ENCODE results near the gene SRPRB. TPM values are rescaled to one million over a fixed set of nuclear protein-coding genes. Genes with fewer than 3 reads are reported as not detected.
"Not testable (repeated sequence)": the region's sequence is repeated elsewhere in the genome, so short reads cannot be mapped to it uniquely, and the experiment has no call there.

Gene SRPRB
- polyA plus RNA-seq, 3 donors: 54.0 to 67.3 (median 60.6) TPM

DNA sequence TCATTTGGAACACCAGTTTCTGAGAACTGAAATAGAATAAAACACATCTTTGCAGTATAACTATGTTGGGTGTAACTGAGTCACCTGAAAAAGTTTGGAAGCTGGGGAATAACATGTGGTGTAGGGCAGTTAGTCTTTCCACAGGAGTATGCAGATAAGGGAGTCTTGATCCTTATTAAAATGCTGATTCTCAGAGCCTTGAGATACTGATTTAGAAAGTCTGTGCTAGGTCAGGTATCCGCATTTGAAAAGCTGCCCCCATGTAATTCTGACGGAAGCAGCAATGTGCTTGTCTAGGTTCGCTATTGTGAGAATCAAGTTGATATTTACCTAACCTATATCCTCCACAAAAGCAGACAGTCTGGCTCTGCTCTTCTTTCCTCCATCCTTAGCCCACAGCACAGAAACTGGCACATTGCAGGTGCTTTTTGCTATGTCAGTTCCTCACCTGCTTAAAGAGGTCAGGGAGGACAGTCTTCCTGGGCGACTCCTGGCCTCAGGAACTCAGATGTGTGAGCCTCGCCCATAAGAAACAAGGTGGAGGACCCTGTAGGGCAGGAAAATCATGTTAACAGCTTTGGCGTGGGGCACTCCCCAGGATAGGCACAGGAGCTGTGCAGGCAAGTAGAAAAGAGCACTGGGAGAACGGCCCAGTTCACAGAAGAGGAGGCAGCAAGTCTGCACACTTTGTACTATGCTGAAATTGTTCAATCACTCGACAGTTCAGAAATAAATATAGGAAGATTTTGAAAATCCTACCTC is 27.6 kb upstream of the SRPRB start:
- DNase-seq (ENCODE audit: low read depth in 3 of 3, low spot score in 2 of 3): no peak

DNA sequence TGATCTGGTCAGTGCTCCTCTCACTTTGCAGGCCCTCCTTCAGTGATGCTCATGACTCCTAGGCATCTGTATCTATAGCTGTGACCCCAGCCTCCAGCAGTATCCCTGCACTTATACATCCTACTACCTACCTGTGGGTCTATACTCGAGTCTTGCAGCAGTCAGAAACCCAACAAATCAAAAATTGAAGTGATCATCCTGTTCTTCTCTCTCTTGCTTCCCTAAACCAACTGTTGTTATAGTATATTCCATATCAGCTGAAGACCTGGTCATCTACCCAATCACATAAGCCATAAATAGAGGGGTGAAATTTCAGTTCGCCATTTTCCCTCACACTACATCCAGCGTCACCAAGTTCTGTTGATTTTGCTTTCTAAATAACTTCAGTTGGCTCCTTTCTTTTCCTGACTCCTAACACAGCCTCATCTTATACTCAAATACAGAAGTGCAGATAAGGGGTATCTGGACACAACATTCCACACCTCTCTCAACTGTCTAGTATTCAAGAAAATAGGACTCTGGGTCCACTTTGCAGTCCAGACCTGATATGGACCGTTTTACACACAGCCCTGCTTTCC is 25.9 kb upstream of the SRPRB start:
- DNase-seq (ENCODE audit: low read depth in 3 of 3, low spot score in 2 of 3): no peak

DNA sequence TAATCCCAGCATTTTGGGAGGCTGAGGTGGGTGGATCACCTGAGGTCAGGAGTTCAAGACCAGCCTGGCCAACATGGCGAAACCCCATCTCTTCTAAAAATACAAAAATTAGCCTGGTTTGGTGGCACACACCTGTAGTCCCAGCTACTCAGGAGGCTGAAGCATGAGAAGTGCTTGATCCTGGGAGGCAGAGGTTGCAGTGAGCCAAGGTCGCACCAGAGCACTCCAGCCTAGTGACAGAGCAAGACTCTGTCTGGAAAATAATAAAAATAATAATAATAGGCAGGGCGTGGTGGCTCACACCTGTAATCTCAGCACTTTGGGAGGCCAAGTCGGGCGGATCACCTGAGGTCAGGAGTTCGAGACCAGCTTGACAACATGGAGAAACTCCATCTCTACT is 24.9 kb upstream of the SRPRB start:
- not testable (repeated sequence) for DNase-seq (ENCODE audit: low read depth in 3 of 3, low spot score in 2 of 3)

DNA sequence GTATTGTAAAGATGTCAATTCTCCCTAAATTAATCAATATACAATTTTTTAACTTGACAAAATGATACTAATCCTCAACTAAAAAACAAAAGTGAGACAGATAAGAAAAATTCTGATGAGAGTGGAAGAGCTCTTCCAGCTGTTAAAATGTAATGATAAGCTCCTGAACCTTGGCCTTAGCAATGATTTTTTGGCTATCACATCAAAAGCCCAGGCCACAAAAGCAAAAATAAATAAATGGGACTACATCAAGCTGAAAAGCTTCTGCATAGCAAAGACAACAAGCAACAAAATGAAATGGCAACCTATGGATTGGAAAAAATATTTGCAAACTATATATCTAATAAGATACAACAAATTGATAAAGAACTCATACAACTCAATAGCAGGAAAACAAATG is 24.0 kb upstream of the SRPRB start:
- no peak for DNase-seq (ENCODE audit: low read depth in 3 of 3, low spot score in 2 of 3)

DNA sequence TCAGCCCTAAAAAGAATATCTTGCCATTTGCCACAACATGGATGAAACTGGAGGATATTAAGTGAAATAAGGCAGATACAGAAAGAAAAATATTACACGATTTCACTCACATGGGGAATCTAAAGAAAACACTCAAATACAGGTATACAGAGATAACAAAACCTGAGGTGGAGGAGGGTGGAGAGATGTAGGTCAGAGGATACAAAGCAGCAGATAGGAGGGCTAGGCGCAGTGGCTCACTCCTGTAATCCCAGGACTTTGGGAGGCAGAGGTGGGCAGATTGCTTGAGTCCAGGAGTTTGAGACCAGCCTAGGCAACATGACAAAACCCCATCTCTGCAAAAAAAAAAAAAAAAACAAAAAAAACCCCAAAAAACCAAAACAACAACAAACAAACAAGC is 23.2 kb upstream of the SRPRB start:
- no peak for DNase-seq (ENCODE audit: low read depth in 3 of 3, low spot score in 2 of 3)

DNA sequence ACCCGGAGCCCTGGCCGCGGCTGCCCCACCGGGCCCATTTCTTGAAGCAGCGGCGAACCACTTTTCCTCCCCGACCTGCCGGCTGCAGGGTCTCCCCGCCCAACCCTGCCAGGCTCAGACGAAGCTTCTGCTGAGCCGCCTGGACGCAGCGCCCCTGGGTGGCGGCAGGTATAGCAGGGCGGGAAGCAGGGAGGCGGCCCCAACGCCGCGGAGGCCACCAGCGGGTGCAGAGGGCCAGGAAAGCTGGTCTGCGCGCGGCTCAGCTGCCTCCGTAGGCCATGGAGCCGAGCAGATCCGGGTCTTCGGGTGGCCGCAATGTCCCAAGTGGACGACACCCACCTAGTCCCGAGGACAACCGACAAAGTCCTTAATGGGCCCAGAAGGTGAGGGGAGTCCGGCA is 21.9 kb upstream of the SRPRB start:
- DNase-seq (ENCODE audit: low read depth in 3 of 3, low spot score in 2 of 3): no peak

DNA sequence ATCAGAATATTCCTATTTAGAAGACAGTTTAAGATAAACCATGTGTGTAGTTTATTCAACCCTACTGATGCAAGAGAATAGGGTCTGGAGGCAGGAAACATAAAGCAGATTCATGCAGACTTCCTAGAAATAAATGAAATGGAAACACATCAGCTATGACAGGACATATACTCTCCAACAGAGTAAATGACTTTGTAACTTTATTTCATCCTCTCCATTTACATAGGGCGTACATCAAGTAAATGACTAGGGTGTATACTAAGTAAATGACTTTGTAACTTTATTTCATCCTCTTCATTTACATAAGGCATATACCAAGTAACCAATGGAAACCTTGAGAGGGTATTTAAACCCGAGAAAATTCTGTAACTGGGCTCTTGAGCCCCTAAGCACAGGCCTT is 17.6 kb upstream of the SRPRB start:
- DNase-seq (ENCODE audit: low read depth in 3 of 3, low spot score in 2 of 3): no peak

DNA sequence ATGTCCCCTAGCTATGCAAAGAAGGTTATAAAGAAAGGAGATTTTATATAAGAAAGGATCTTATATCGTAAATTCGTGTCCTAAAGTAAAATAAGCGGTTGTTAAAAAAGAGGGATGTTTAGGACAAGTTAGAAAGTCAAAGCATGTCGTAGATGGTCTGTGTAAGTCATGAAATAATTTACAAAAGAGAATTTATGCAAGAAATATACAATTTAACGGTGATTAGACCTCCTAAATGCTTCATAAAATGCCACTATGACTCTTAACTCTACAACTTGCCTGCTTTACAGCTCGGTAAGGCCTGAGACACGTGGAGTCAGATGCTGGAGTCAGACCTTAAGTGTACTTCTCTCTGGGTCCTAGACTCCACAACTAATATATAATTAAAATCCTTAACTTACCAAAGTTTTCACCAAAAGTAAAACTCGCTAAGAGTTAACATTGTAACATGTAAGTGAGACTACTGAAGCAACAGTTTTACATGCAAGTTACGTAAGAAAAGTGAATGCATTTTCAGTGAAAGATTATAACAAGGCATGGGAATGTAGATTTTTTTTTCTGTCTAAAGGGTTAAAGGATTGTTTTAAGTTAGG is 13.3 kb upstream of the SRPRB start:
- no peak for DNase-seq (ENCODE audit: low read depth in 3 of 3, low spot score in 2 of 3)

DNA sequence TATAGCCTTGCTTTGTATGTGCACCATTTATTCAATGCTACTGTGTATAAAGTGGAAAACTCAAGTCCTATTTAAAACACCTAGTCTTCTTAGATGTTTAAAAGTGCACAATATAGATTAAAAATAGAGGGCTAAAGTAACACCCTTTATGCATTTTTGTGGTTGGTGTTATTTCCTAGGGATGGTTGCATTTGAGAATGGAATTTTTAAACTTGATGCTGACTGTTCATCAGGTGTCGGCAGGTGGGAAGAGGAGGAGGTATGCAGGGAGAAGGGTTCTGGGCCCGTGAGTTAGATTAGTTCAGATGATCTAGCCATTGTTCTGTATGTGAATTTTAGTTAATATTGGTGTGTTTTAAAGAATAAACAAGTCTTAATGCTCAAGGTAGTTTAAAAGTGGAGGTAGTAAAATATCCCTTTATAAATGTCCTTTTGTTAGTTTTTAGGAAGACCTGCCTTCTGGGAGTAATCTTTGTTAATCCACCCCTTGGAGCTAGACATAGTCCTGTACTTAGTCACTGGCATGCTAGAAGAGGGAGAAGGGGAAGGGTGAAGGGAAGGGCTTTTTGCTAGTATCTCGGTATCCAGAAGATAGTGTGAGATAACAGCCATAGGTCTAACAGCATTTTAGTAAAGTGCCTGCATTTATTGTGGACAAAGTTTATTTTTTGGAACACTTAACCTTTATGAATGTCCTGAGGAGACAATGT is 8.1 kb upstream of the SRPRB start:
- no peak for DNase-seq (ENCODE audit: low read depth in 3 of 3, low spot score in 2 of 3)

DNA sequence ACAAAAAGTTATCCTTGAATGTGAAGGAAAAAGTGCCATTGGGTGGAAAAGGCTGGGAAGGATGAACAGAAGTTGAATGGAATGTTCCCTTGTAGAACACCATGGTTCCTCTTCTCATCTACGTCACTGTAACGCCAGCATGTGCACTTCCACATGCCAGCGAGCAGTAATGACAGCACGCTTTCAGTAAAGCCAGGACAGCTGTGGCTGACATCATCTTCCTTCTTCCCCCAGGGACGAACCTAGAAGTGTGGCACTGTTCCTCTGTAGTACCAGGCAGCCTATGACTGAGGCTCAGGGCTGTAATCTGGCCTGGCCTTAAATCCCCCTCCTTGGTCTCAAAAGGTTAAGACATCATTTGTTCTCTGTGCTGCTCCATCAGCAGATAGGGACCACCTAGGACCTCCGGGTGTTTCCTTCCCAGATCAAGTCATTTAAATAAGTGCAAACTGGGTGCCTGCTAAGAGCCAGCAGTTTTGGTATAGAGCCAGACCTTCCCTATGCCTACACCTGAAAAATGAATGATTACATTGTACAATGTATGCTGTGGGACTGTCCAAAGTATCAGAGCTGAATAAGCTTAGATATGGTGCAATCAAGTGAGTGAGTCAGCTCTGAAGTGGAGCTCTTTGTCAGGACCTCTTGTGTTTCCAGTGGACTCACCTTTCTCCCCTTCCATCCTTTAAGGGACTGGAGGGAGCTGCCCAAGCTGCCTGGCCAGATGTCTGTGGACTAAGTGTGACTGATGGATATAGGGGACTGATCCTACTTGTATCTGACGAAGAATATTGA is 5.6 kb upstream of the SRPRB start:
- DNase-seq (ENCODE audit: low read depth in 3 of 3, low spot score in 2 of 3): no peak

DNA sequence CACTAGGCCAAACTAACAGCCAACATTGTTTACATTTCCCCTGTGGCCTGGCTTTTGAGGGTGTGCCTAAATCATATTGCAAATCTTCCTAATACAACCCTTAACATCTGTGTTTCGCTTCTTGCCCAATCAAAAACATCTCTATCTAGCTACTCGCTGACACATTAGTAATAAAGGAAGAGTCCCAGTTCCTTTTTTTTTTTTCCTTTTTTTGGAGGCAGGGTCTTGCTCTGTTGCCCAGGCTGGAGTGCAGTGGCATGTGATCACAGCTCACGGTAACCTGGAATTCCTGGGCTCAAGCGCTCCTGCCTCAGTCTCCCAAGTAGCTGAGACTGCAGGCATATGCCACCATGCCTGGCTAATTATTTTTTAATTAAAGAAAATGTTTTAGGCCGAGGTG is 2.1 kb upstream of the SRPRB start:
- no peak for DNase-seq (ENCODE audit: low read depth in 3 of 3, low spot score in 2 of 3)

DNA sequence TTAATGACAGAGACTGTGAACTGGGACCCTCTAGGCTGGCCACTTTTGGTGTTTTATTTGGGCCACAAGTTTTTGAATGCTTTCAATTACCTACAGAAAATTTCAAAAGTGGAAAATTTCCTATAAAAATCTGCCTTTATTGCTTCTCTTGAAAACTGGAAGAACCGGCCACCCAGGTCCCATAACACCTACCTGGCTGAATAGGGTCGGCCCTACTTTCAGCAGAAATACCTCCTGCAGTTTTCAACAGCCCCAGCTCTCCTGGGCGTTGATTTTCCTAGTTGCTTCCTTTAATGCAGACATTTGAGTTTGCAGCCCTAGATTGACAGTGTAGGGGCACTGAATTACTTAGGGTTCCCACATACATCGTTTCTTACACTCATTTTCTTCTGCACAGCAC is 719 bp upstream of the SRPRB start:
- no peak for DNase-seq (ENCODE audit: low read depth in 3 of 3, low spot score in 2 of 3)

DNA sequence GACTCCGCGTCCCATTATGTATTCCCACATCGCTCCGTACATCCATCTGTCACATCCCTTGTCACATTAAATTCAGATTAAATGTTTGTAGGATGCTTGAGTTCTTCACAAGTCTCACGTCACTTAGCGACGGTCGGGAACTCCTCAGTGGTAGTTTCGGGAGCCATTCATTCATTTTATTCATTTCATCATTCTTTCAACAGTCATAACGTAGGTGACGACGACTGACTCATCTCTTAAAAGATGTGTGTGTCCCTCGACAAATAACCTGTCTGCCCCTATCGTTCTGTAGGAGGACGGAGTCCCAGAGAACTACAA is 272 bp upstream of the SRPRB start:
- no peak for DNase-seq (ENCODE audit: low read depth in 3 of 3, low spot score in 2 of 3)

DNA sequence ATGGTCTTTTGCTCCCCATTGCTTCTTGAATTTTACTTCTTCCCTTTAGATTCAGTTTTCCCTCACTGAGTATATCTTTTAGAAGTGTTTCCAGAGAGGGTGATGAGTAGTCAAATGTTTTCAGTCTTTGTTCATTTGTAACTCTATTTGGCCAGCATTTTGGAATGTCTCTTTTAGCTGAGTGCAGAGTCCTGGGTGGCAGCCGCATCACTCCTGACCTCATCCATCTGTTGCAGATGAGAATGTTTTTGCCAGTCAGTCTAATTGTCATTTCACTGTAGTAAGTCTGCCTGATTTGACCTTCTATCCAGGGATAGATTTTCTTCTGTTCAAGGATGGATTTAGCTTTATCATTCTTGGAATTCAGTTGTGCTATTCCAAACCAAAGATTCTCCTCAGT is 7.3 kb downstream of the SRPRB start:
- no peak for DNase-seq (ENCODE audit: low read depth in 3 of 3, low spot score in 2 of 3)

DNA sequence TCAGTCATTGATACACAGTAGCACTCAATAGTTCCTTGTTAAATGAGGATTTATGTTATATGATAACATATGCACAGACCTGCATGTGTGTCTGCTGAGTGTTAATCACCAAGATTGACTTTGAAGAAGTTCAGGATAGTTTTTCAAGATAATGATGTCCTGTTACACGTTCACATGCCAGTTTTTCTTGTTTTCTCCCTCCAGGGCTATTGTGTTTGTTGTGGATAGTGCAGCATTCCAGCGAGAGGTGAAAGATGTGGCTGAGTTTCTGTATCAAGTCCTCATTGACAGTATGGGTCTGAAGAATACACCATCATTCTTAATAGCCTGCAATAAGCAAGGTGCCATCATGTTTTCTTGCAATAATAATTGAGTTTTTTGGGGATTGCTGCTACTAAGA is 9.8 kb downstream of the SRPRB start:
- DNase-seq (ENCODE audit: low read depth in 3 of 3, low spot score in 2 of 3): no peak

DNA sequence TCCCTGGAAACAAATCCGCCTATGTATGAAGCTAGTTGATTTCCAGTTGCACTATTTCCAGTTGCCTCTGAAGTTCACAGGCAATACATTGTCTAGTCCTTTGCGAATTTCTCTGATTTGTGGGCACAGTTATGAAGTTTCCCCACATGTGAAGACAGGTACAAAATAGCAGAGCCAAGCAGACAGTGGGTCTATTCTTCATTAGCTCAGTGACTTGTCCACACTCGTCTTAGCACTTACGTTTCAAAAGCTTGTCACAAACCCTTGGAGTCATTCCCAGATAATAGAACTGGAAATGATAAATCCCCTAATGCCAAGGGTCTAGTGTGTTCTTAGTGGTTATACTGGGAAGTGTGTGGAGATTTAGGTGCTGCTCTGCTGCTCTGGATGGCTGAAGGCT is 14.5 kb downstream of the SRPRB start:
- no peak for DNase-seq (ENCODE audit: low read depth in 3 of 3, low spot score in 2 of 3)

DNA sequence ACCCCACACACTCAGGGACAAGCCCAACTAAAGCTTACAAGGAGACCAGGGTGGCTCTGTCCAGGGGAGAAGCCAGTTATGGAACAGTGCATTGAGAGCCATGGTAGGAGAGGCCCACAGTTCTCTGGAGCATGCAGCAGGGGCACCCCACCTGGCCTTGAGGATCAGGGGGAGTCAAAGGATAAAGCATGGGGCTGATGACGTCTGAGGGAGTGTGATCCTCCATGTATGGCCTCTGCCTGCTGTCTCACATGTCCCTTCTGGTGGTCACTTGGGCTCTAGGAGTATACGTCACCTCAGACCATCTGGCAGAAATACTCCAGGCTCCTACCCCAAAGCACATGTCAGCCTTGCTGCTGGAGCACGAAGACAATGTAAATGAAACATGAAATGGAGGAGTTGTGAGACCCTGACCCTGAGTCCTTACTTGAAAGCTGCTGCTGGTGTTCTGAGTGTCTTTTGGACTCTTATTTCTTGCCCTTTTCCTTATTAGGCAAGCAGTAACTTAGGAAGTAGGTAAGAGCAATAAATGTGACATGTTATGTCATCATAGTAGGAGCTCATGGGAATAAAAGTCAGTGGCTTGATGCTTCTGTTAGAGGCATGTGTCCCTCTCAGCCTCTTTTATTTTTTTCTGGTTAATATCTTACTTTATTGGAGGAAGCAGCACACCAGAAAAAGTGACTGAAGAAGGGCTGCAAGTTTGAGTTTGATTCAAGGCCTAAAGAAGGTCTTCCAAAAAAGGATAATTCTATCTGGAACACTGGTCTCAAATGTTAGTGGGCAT is 15.5 kb downstream of the SRPRB start:
- no peak for DNase-seq (ENCODE audit: low read depth in 3 of 3, low spot score in 2 of 3)

DNA sequence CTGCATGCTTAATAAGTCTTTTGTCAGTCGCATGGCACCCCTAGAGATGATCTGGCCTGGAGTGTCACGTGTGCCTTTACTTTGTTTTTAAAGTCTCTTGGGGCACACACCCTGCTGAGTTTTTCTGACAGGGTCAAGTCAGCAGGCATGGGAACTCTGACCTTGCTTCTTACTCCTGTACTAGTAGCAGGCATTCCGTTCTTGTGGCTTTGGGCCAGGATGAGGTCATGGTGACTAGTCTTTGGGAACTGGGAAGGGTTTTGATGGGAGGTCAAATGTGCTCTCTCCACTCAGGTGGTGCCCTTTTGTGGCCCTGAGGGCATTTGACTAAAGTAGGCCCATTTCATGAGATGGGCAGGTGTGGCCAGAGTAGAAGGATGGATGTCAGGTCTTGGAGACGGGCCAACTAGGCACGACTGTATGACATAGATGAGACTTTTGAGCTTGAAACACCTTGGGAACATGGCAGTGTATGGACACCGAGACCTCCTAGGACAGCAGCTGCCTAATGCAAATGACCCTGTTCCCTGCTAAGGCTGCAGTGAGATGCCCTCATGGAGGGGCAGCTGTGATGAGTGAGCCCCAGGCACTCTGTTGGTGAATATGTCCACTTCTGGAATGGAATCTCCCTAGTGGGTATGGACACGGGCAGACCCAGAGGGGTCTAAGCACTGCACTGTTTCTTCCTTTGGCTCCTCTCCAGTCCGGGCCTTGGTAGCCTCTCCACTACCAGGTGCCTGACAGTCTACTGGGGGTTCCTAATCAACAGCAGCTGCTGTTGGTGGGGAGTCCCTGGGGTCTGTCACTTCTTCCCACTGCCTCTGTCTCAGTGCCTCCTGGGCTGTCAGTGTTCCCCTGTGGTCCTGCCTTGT is 16.4 kb downstream of the SRPRB start:
- no peak for DNase-seq (ENCODE audit: low read depth in 3 of 3, low spot score in 2 of 3)

DNA sequence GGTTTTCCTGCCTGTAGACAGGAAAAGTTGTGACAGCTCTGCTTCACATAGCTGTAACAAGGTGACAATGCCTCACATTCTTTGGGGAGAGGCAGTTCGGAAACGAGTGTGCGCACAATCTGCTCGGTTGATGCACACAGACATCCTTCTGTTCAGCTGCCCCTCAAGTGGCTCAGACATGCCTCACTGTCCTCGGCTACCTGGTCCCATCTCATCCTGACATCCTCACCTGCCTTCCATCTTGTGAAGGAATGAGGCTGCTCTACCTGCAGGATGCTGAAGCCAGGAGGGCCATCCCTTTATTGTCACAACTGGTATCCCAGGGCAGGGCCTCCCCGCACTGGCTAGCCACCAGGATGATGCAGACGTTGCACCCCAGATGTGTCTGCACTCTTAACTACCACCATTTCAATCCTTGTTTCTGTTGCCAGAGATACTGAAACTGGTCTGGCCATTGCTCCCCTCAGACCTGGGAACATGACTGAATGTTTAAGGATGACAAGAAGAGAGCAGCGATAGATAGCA is 19.4 kb downstream of the SRPRB start:
- DNase-seq (ENCODE audit: low read depth in 3 of 3, low spot score in 2 of 3): no peak
